IPS-NIHi7 (cell line): Measurements from ENCODE around the gene CT45A10.
"Not testable (repeated sequence)": the region's sequence is repeated elsewhere in the genome, so short reads cannot be mapped to it uniquely, and the experiment has no call there.

Experiments
- DNase-seq: peaks from one replicate; pipeline ENCODE4 v3.0.0; 2012; ENCODE audit warnings: mixed read lengths; ENCODE audit errors: extremely low spot score

The CT45A10 gene, protein sequence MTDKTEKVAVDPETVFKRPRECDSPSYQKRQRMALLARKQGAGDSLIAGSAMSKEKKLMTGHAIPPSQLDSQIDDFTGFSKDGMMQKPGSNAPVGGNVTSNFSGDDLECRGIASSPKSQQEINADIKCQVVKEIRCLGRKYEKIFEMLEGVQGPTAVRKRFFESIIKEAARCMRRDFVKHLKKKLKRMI

DNA sequence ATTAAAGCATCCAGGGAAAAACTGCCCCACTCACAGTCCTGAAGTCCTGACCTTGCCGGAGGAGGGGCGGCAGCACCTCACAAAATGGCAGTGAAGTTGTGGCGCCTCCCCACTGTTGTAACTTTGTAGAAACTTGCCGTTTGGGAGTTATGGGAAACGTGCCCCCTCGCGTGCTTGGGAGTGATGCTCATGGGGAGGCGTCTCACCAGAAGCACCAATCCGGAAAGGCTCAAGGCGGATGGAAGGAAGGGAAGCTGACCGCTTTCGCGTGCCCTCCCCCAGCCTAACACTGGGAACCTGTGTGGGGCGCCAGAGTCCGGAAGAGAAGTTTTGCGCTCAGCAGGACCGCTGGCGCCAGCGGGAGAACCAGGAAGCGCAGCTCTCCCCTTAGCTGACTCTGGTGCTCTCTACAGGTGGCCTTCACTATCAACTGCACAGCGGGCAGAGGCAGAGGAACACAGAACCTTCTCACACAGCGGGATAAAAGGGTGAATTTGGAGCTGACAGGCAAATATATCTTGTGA is at the start of gene CT45A10, which contains the start of gene SAGE1:
CT45A10 (minus strand) TSS at position 151 of the 524 bp plus-strand sequence. CDS start 8,100 bp downstream, outside the sequence.
SAGE1 (plus strand) TSS at position 423 of the 524 bp plus-strand sequence. CDS start 2,527 bp downstream, outside the sequence.
- DNase-seq: no peak

DNA sequence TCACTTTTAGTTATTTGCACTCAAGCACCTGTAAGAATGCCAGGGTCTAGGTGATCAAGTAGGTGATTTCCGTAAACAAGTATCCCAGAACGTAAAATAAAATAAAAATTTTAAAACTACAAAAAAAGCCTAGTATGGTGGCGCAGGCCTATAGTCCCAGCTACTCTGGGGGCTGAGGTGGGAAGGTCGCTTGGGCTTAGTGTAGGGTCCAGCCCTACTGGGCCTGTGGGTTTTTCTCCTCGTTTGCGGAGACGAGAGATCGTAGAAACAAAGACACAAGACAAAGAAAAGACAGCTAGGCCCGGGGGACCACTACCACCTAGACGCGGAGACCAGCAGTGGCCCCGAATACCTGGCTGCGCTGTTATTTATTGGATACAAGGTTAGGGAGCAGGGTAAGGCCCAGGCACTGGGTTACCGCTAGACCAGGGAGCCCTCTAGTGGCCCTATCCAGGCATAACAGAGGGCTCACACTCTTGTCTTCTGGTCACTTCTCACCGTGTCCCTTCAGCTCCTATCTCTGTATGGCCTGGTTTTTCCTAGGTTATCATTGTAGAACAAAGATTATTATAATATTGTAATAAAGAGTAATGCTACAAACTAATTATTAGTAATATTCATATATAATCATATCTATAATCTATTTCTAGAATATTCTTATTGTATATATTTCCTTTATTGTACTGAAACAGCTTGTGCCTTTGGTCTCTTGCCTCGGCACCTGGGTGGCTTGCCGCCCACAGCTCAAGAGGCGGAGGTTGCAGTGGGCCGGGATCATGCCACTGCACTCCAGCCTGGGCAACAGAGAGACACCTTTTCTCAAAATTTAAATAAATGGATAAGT is 38.6 kb upstream of the CT45A10 start:
- DNase-seq: peak; percentile 55

DNA sequence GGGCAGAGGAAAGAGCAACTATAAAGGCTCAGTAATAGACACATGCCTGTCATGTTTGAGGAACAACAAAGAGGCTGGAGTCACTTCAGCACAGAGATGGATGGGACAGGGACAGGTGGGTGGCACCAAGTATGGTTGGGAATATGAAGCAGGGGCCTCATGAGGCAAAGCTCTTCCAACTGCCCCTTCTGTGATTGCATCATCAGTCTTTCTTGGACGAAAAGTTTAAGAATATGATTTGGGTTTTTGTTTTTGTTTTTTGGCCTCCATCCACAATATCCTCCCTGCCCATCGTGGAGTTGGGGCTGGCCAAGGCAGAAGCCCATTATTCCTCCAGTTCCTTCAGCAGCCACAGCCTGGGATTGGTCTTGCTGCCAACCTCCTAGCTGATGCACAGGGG is 34.7 kb upstream of the CT45A10 start:
- no peak for DNase-seq

DNA sequence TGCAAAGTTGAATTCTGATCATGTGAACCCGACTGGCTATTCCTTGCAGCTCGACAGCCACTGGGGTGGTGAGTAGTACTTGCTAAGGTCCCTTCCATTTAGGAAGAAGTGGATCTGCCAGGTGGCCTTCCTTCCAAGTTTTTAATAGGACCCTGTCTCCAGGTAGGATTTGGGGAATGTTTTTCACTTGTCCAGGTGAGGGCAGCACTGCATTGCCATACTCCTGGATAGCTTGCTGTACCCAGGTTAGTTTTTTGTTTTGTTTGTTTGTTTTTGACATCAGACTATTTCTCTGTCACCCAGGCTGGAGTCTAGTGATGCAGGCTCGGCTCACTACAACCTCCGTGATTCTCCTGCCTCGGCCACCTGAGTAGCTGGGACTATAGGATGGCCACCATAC is 30.1 kb upstream of the CT45A10 start:
- peak; percentile 43 for DNase-seq

DNA sequence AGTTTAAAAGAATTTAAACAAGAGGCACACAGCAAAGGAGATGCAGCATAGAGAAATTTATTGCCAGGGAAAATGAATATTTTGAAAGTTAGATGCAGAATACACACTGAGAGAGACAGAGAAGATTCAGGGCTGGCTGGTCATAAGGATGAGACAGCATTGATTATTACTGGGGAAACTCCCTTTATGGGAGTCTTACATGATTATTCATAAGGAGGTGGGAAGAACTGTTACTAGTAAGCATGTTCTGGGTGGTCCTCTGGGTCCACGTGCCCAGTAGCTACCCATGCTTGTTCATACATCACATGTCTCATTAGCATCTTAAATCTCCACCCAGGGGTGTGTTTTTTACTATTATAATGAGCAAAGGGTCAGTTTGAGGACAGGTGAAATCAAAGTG is 27.3 kb upstream of the CT45A10 start:
- not testable (repeated sequence) for DNase-seq

DNA sequence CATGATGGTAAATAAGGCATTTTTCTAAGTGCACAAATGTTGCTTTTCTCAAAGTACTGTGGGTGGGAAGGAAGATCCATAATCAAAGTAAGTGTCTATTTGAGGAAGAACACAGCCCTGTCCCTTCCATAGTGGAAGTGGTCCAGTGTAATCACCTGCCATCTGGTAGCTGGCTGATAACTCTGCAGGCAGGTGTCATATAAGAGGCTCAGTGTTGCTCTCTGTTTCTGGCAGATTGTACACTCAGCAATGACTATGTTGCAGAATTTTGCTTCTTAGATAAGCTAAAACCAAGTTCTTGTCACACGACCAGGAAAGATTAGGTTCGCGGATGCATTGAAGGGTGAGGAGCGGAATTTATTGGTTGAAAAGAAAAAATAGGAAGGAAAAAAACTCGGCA is 21.2 kb upstream of the CT45A10 start:
- DNase-seq: no peak

DNA sequence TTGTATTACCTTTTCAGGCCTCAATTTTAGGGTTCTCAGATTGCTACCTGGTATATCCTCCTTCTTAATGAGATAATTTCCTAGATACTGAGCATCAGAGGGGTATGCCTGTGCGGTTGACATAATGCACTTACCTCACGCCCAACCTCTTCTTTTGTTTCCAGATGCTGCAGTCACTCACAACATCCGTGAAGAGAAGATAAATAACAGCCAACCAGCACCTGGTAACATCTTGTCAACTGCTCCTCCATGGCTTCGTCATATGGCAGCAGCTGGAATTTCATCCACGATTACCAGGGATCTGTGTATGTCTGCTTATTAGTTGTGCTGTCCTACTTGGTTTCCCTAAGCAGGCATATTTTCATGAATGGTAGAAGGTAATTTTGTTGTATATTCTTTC is 17.0 kb upstream of the CT45A10 start:
- DNase-seq: no peak

DNA sequence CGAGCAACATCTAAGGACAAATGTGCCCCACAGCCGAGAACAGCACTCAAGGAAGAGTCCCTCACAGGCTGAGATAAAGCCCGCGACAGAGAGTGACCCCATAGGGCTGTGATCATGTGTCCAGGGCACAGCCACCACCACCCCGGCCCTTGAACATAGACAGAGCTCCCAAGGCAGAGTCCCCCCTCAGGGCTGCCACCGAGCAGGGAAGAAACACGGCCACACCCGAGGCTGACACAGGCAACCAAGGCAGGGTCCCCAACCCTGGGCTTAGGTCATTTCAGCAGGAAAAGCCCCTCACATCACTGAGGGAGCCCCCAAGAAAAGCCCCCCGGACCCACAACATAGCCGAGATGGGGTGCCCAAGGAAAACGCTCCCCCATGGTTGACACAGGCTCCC is 463 bp downstream of the CT45A10 start:
- no peak for DNase-seq

DNA sequence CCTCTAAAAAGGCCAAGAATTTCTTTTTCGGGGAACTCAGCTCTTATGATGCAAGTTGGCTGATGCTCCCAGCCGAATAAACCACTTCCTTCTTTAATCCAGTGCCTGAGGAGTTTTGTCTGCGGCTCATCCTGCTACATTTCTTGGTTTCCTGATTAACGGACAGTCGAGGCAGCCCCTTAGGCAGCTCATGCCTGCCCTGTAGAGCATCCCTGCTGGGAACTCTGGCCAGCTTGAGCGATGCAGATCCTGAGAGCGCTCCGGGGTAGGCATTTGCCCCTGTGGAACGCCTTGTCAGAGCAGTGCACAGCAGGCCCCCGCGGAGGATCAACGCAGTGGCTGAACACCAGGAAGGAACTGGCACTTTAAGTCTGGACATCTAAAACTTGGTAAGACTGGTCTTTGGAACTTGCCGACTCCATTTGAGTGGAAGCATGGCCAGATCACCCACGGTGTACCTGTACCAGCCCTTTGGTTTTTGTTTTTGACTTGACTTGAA is 3.1 kb downstream of the CT45A10 start:
- DNase-seq: no peak

DNA sequence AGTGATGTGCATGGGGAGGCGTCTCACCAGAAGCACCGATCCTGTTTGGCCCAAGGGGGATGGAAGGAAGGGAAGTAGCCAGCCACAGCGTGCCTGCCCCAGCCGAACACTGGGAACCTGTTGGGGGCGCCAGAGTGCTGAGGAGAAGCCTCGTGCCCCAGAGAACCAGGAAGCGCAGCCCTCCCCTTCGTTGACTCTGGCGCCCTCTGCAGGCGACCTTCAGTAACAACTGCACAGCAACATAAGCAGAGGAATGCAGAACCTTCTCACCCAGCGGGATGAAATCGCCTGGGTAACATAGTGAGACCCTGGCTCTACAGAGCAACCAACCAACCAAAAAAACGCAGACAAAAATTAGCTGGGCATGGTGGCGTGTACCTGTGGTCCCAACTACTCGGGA is 4.3 kb downstream of the CT45A10 start:
- not testable (repeated sequence) for DNase-seq

DNA sequence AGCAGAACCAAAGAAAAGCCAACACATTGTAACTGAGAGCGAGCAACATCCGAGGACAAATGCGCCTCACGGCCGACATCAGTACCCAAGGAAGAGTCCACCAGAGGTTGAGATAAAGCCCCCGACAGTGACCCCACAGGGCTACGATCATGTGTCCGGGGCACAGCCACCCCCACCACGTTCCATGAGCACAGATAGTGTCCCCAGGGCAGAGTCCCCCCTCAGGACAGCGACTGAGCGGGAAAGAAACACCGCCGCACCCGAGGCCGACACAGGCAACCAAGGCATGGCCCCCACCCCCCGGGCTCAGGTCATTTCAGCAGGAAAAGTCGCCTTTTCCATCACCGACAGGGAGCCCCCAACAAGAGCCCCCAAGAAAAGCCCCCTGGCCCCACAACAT is 5.0 kb downstream of the CT45A10 start:
- DNase-seq: not testable (repeated sequence)

DNA sequence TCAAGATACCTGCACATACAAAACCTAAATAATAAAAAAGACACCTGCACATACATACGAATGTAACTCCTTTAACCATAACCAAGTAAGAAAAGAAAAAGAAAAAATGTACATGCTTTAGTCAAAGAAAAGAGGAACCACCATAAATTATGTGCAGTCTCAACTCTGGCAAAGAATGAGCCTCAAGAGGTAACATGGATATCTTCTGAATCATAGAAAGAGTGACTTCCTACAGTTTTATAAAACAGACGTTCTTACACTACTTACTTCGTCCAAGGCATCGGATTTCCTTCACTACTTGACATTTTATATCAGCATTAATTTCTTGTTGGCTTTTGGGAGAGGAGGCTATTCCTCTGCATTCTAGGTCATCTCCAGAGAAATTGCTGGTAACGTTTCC is 10.5 kb downstream of the CT45A10 start:
- not testable (repeated sequence) for DNase-seq

DNA sequence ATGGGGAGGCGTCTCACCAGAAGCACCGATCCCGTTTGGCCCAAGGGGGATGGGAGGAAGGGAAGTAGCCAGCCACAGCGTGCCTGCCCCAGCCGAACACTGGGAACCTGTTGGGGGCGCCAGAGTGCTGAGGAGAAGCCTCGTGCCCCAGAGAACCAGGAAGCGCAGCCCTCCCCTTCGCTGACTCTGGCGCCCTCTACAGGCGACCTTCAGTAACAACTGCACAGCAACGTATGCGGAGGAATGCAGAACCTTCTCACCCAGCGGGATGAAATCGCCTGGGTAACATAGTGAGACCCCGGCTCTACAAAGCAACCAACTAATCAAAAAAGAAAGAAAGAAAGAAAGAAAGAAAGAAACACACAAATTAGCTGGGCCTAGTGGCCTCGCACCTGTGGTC is 21.5 kb downstream of the CT45A10 start, which contains the start of gene CT45A9:
CT45A9 (minus strand) TSS at position 101 of the 400 bp plus-strand sequence. CDS start 3,751 bp downstream, outside the sequence.
- not testable (repeated sequence) for DNase-seq

DNA sequence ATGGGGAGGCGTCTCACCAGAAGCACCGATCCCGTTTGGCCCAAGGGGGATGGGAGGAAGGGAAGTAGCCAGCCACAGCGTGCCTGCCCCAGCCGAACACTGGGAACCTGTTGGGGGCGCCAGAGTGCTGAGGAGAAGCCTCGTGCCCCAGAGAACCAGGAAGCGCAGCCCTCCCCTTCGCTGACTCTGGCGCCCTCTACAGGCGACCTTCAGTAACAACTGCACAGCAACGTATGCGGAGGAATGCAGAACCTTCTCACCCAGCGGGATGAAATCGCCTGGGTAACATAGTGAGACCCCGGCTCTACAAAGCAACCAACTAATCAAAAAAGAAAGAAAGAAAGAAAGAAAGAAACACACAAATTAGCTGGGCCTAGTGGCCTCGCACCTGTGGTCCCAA is 38.8 kb downstream of the CT45A10 start, which contains the start of gene CT45A8:
CT45A8 (minus strand) TSS at position 101 of the 400 bp plus-strand sequence. CDS start 3,755 bp downstream, outside the sequence.
- not testable (repeated sequence) for DNase-seq

DNA sequence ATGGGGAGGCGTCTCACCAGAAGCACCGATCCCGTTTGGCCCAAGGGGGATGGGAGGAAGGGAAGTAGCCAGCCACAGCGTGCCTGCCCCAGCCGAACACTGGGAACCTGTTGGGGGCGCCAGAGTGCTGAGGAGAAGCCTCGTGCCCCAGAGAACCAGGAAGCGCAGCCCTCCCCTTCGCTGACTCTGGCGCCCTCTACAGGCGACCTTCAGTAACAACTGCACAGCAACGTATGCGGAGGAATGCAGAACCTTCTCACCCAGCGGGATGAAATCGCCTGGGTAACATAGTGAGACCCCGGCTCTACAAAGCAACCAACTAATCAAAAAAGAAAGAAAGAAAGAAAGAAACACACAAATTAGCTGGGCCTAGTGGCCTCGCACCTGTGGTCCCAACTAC is 56.1 kb downstream of the CT45A10 start, which contains the start of gene CT45A7:
CT45A7 (minus strand) TSS at position 101 of the 400 bp plus-strand sequence. CDS start 3,747 bp downstream, outside the sequence.
- DNase-seq: not testable (repeated sequence)
